Spleen (tissue), 11 donors: ENCODE measurements around the gene IQCB1. TPM values are rescaled to one million over a fixed set of nuclear protein-coding genes. Genes with fewer than 3 reads are reported as not detected.

Experiments
- DNase-seq: peaks from one replicate; pipeline ENCODE4 v3.0.0-alpha.2; 2020
- H3K27ac ChIP-seq, 8 donors: fragments of 200-600 bp; sonication (generic) in 7 of 8; 1 replicate in 4 of 8; 2 replicates in 4 of 8; pipeline versions ENCODE4 v1.5.0 to v1.8.0; 2016 to 2021; ENCODE audit warnings: inconsistent platforms in 4 of 8, mild to moderate bottlenecking in 4 of 8, moderate library complexity in 1 of 8
- H3K27me3 ChIP-seq, 7 donors: fragments of 200-600 bp; sonication (generic) in 6 of 7; replicated peaks in 1 of 7; 1 replicate in 4 of 7; 2 replicates in 3 of 7; pipeline versions ENCODE4 v1.5.0 to v1.8.0; 2016 to 2021; ENCODE audit warnings: inconsistent platforms in 3 of 7, mild to moderate bottlenecking in 1 of 7
- H3K36me3 ChIP-seq, 6 donors: fragments of 200-600 bp; sonication (generic) in 5 of 6; 1 replicate in 4 of 6; 2 replicates in 2 of 6; pipeline versions ENCODE4 v1.5.0 to v1.8.0; 2016 to 2021; ENCODE audit warnings: inconsistent platforms in 2 of 6
- H3K4me1 ChIP-seq, 6 donors: fragments of 200-600 bp; sonication (generic) in 5 of 6; 1 replicate in 3 of 6; 2 replicates in 3 of 6; pipeline versions ENCODE4 v1.5.0 to v1.8.0; 2016 to 2021; ENCODE audit warnings: inconsistent platforms in 3 of 6
- H3K4me3 ChIP-seq, 8 donors: fragments of 200-600 bp; sonication (generic) in 7 of 8; 1 replicate in 4 of 8; 2 replicates in 4 of 8; pipeline versions ENCODE4 v1.5.0 to v1.8.0; 2016 to 2021; ENCODE audit warnings: inconsistent platforms in 4 of 8, mild to moderate bottlenecking in 4 of 8, moderate library complexity in 2 of 8
- H3K9me3 ChIP-seq, 8 donors: fragments of 200-600 bp; sonication (generic) in 7 of 8; 1 replicate in 4 of 8; 2 replicates in 4 of 8; pipeline versions ENCODE4 v1.5.0 to v1.8.0; 2016 to 2021; ENCODE audit warnings: inconsistent platforms in 4 of 8
- POLR2A ChIP-seq, 3 donors: fragments of 450-650 bp; IDR thresholded peaks; one replicate each; pipeline ENCODE4 v1.5.1; 2017; ENCODE audit warnings: antibody characterized with exemption in 3 of 3, mild to moderate bottlenecking in 1 of 3
- POLR2AphosphoS5 ChIP-seq, 3 donors: sonication (generic); formaldehyde crosslinking; IDR thresholded peaks; one replicate each; pipeline ENCODE4 v1.5.1; 2017; ENCODE audit warnings: antibody characterized with exemption in 3 of 3
- WGBS, 5 donors: extraction: QIAGEN DNeasy Blood & Tissue Kit in 3 of 5; methylation state at CpG; one replicate each; pipeline versions ENCODE4 v1.1.5 to v1.1.7; 2013 to 2018; 5-methylcytosine and 5-hydroxymethylcytosine counted together
- intact Hi-C: fragments of 100-400 bp; cut with DNase I; formaldehyde crosslinking; loops from one replicate; pipeline ENCODE4 v1.15.0; 2023; ENCODE audit warnings: low total_unique reads
- polyA plus RNA-seq, 3 donors: library from polyadenylated mRNA; stranded (reverse); fragments of 200-250 nt; gene quantifications; one replicate each; pipeline ENCODE4 v1.2.1, GENCODE V29; 2013
- total RNA-seq, 7 donors: library from RNA; depleted of rRNA in 3 of 7; stranded (reverse); fragments of >200 nt in 3 of 7; fragmentation: NEBNext Ultra II Directional in 4 of 7; extraction: Animal tissue kit (Norgen Biotek cat#: 25700) in 4 of 7; gene quantifications; one replicate each; pipeline versions ENCODE4 v1.1.0 to v1.2.1, GENCODE V29; 2016 to 2021
- TF ChIP-seq, protein P1 (sequence below), 11 experiments: fragments of 200-600 bp in 7 of 11; fragments of 450-650 bp in 4 of 11; sonication (generic) in 4 of 11; IDR thresholded peaks in 8 of 11; conservative IDR thresholded peaks in 3 of 11; 1 replicate in 7 of 11; 2 replicates in 4 of 11; pipeline versions ENCODE4 v1.4.0 to v1.8.0; 2016 to 2021; ENCODE audit warnings: antibody characterized with exemption in 11 of 11, inconsistent platforms in 4 of 11, mild to moderate bottlenecking in 1 of 11
- donor health status: healthy with polysubstance abuse.
- donor health status: DM: no; HTN: no; CAD: no; lungs with moderate emphysema.
- donor health status: DM: no; HTN: no; CAD: no.
- donor health status: Bipolar disorder and iron deficiency.
- donor health status: healthy.
- donor health status: DM: no; HTN: no; CAD: no.
- donor health status: DM: yes; HTN: yes; CAD: no.

The IQCB1 gene
- total and polyA plus RNA-seq, 10 donors = 14.9 to 39.1 (median 26.5) TPM

GRCh38 chr3:121722411-121722810 lies 112.4 kb downstream of the IQCB1 start:
- Histone ChIP-seq H3K36me3 (peaks cover 0 to 99% (median 77%) of the 10 kb centered on the region in 6 donors), H3K4me3 (no peak overlapping the region), H3K27me3 (no peaks in the 10 kb centered on the region), H3K27ac (no peak overlapping the region), H3K9me3 (no peaks in the 10 kb centered on the region), H3K4me1 (no peaks in the 10 kb centered on the region)
- TF ChIP-seq POLR2AphosphoS5 (IDR thresholded peaks at IDR 0.05) (no peak), POLR2A (IDR thresholded peaks at IDR 0.05) (no peak)
- TF ChIP-seq, protein P1, sequence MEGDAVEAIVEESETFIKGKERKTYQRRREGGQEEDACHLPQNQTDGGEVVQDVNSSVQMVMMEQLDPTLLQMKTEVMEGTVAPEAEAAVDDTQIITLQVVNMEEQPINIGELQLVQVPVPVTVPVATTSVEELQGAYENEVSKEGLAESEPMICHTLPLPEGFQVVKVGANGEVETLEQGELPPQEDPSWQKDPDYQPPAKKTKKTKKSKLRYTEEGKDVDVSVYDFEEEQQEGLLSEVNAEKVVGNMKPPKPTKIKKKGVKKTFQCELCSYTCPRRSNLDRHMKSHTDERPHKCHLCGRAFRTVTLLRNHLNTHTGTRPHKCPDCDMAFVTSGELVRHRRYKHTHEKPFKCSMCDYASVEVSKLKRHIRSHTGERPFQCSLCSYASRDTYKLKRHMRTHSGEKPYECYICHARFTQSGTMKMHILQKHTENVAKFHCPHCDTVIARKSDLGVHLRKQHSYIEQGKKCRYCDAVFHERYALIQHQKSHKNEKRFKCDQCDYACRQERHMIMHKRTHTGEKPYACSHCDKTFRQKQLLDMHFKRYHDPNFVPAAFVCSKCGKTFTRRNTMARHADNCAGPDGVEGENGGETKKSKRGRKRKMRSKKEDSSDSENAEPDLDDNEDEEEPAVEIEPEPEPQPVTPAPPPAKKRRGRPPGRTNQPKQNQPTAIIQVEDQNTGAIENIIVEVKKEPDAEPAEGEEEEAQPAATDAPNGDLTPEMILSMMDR (IDR thresholded peaks at IDR 0.05 in 8 of 11, conservative IDR thresholded peaks at IDR 0.05 in 3 of 11) = no peak
- WGBS, 5 donors = 78 to 86% (median 81%) methylated on average over 1 of the region's 1 CpG
- intact Hi-C loops = no loop called here
- no peak for DNase-seq

DNA sequence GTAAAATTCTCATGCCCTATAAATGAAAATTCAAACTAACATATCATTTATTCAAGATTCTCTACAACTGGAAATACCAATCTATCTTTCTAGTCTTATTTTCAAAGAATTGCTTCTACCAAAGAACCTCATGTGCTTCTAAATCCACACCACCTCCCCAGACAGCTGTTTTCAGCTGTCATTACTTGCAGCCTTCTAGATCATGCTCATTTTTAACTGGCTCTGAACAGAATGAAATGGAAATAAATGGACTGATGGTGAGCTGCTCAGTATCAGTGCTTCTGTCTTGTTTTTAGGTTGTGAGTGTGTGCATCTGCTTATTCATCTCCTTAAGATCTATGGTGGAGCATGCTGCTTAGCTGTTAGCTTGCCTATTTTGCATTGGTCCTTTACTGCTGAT lies 114.7 kb downstream of the IQCB1 start:
- intact Hi-C loops = no loop called here
- Histone ChIP-seq H3K27me3 (no peaks in the 10 kb centered on the region), H3K36me3 (peaks cover 0 to 100% (median 82%) of the 10 kb centered on the region in 6 donors), H3K9me3 (no peaks in the 10 kb centered on the region), H3K4me1 (no peaks in the 10 kb centered on the region), H3K4me3 (no peak overlapping the region), H3K27ac (no peak overlapping the region)
- no peak for TF ChIP-seq POLR2A (IDR thresholded peaks at IDR 0.05)
- no peak for TF ChIP-seq POLR2AphosphoS5 (IDR thresholded peaks at IDR 0.05)
- TF ChIP-seq, protein P1 (IDR thresholded peaks at IDR 0.05 in 8 of 11, conservative IDR thresholded peaks at IDR 0.05 in 3 of 11) = no peak
- DNase-seq = no peak

Other genes with a start within 250 kb of the IQCB1 start
- not detected for gene FBXO40, start 241.7 kb downstream of the IQCB1 start, total RNA-seq
- not detected for gene FBXO40, start 241.7 kb downstream of the IQCB1 start, polyA plus RNA-seq
- gene HCLS1, start 174.2 kb downstream of the IQCB1 start, total RNA-seq = 100 to 1,000 TPM; 238 to 554 (median 467) TPM
- 100 to 1,000 TPM; 207 to 244 (median 243) TPM for gene HCLS1, start 174.2 kb downstream of the IQCB1 start, polyA plus RNA-seq
- gene GOLGB1, start 85.3 kb downstream of the IQCB1 start, total RNA-seq = 10 to 100 TPM; 41.7 to 87.0 (median 62.6) TPM
- 10 to 100 TPM in 2 of 3 donors, 1 to 10 TPM in 1; 7.2 to 11.0 (median 10.5) TPM for gene GOLGB1, start 85.3 kb downstream of the IQCB1 start, polyA plus RNA-seq
- 10 to 100 TPM; 24.9 to 60.6 (median 33.6) TPM for gene EAF2, start 149 bp upstream of the IQCB1 start, total RNA-seq
- gene EAF2, start 149 bp upstream of the IQCB1 start, polyA plus RNA-seq = 10 to 100 TPM; 32.4 to 53.7 (median 36.9) TPM
- gene SLC15A2, start 59.3 kb upstream of the IQCB1 start, total RNA-seq = 10 to 100 TPM in 6 of 7 donors, 1 to 10 TPM in 1; 7.2 to 18.7 (median 13.2) TPM
- gene SLC15A2, start 59.3 kb upstream of the IQCB1 start, polyA plus RNA-seq = 1 to 10 TPM; 4.3 to 5.6 (median 4.7) TPM
- 1 to 10 TPM in 5 of 7 donors, under 1 TPM in 2; 0.60 to 3.1 (median 1.2) TPM for gene ILDR1, start 187.2 kb upstream of the IQCB1 start, total RNA-seq
- gene ILDR1, start 187.2 kb upstream of the IQCB1 start, polyA plus RNA-seq = under 1 TPM; 0.26 to 0.86 (median 0.56) TPM
- 10 to 100 TPM; 19.5 to 41.8 (median 30.6) TPM for gene CD86, start 220.3 kb upstream of the IQCB1 start, total RNA-seq
- gene CD86, start 220.3 kb upstream of the IQCB1 start, polyA plus RNA-seq = 10 to 100 TPM in 2 of 3 donors, 1 to 10 TPM in 1; 9.8 to 13.7 (median 10.4) TPM